Kidney epithelial cell (primary cell): ENCODE measurements around the gene THOC5. TPM values are rescaled to one million over a fixed set of nuclear protein-coding genes. Genes with fewer than 3 reads are reported as not detected.

Experiments
- DNase-seq: peaks from one replicate; pipeline ENCODE4 v3.0.0-alpha.2; 2010; ENCODE audit warnings: low read depth
- H3K27me3 ChIP-seq: 2 replicates; pipeline ENCODE4 v1.6.0; 2011; ENCODE audit warnings: low read length; ENCODE audit not compliant: control insufficient read depth, insufficient read depth
- H3K36me3 ChIP-seq: 2 replicates; pipeline ENCODE4 v1.5.1; 2011; ENCODE audit warnings: low read length; ENCODE audit not compliant: control insufficient read depth, insufficient read depth
- H3K4me3 ChIP-seq: 2 replicates; pipeline ENCODE4 v1.5.1; 2011; ENCODE audit warnings: low read depth, mild to moderate bottlenecking, control low read depth, low read length
- total RNA-seq: library from RNA; depleted of rRNA; stranded (reverse); fragments of >200 nt; gene quantifications from 2 replicates; pipeline ENCODE4 v1.2.3, GENCODE V29; 2015
- TF ChIP-seq, protein P1 (sequence below): IDR thresholded peaks from 2 replicates; pipeline ENCODE4 v1.5.1; 2011; ENCODE audit warnings: mild to moderate bottlenecking, moderate library complexity, low read length, control low read depth, inconsistent platforms; ENCODE audit not compliant: insufficient read depth, poor library complexity, severe bottlenecking

THOC5 gene
- total RNA-seq, 1 donor from 2014 or later = 51.6 TPM

DNA sequence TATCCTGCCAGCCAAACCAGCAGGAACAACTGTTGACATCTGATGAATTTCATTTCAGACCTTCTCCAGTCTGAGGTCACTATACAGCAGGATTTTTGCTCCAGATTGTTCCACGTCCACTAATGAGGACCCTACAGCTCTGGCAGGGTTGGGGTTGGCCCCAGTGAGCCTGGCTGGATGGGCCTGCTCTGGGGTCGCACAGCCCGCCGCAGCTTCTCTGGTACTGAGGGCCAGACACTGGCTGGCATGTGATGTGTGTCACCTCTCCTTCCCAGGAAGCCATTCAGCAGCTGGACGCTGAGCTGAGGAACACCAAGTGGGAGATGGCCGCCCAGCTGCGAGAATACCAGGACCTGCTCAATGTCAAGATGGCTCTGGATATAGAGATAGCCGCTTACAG lies 68.1 kb downstream of the THOC5 start:
- no peak overlapping the region for H3K4me3 ChIP-seq
- H3K36me3 ChIP-seq = no peaks in the 10 kb centered on the region
- TF ChIP-seq, protein P1, sequence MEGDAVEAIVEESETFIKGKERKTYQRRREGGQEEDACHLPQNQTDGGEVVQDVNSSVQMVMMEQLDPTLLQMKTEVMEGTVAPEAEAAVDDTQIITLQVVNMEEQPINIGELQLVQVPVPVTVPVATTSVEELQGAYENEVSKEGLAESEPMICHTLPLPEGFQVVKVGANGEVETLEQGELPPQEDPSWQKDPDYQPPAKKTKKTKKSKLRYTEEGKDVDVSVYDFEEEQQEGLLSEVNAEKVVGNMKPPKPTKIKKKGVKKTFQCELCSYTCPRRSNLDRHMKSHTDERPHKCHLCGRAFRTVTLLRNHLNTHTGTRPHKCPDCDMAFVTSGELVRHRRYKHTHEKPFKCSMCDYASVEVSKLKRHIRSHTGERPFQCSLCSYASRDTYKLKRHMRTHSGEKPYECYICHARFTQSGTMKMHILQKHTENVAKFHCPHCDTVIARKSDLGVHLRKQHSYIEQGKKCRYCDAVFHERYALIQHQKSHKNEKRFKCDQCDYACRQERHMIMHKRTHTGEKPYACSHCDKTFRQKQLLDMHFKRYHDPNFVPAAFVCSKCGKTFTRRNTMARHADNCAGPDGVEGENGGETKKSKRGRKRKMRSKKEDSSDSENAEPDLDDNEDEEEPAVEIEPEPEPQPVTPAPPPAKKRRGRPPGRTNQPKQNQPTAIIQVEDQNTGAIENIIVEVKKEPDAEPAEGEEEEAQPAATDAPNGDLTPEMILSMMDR = no peak
- no peak for DNase-seq
- peaks cover 23% of the 10 kb centered on the region for H3K27me3 ChIP-seq

DNA sequence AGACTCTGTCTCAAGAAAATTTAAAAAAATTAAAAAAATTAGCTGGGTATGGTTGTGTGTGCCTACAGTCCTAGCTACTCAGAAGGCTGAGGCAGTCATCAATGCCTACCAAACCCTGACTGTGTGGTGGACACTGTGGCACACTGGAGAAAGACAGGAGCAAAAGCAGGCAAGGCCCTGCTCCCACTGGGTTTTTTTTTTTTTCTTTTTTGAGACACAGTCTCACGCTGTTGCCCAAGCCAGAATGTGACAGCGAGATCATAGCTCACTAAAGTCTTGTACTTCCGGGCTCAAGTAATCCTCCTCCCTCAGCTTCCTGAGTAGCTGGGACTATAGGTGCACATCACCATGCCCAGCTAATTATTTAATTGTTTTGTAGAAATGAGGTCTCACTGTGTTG lies 68.9 kb downstream of the THOC5 start:
- TF ChIP-seq, protein P1 = no peak
- no peak for DNase-seq
- H3K36me3 ChIP-seq = no peaks in the 10 kb centered on the region
- no peak overlapping the region for H3K4me3 ChIP-seq
- peaks cover 31% of the 10 kb centered on the region for H3K27me3 ChIP-seq

DNA sequence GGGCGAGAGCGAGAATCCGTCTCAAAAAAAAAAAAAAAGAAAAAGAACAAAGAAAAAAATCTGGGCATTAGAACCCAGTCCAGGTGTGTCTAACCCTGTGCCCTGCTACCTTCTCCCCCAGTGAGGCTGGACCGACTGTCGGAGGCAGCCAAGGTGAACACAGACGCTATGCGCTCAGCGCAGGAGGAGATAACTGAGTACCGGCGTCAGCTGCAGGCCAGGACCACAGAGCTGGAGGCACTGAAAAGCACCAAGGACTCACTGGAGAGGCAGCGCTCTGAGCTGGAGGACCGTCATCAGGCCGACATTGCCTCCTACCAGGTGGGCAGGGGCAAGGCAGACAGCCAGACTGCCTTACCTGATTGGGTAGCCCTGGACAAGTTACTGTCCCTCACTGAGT lies 70.3 kb downstream of the THOC5 start:
- no peak for DNase-seq
- TF ChIP-seq, protein P1 = no peak
- peaks cover 45% of the 10 kb centered on the region for H3K27me3 ChIP-seq
- H3K4me3 ChIP-seq = no peak overlapping the region
- no peaks in the 10 kb centered on the region for H3K36me3 ChIP-seq

DNA sequence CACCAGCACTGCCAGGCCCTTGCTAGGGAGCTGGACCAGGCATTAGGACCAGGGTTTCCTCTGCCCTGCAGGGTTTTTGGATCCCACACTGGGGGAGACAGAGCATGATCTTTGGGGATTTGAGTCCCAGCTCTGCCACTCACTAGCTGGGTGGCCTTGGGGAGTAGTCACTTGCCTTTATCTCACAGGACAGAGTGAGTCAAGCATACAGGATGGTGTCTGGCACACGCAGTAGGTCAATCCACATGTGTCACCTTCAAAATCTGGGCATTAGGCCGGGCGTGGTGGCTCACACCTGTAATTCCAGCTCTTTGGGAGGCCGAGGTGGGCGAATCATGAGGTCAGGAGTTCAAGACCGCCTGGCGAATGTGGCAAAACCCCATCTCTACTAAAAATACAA lies 70.8 kb downstream of the THOC5 start:
- no peak overlapping the region for H3K4me3 ChIP-seq
- TF ChIP-seq, protein P1 = no peak
- H3K27me3 ChIP-seq = peaks cover 50% of the 10 kb centered on the region
- H3K36me3 ChIP-seq = no peaks in the 10 kb centered on the region
- no peak for DNase-seq

DNA sequence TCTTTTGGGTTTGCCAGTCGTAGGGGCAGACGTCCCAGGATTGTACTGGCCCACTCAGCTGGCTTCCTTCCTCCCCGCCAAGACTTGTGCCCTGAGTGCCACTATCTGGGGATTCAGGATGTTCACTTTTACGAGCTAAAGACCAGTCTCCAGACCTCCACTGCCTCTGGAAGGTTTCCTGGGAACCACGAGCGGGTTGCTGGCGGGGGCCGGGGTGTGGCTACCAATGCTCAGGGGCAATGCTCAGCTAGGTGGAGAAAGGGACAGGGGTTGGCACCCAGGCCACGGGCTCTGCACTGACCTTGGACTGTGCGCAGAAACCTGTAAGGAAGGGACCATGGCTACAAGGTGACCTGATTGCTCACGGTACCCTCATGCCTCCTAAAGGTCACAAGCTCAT lies 71.3 kb downstream of the THOC5 start:
- Histone ChIP-seq H3K36me3 (no peaks in the 10 kb centered on the region), H3K4me3 (no peak overlapping the region), H3K27me3 (peaks cover 54% of the 10 kb centered on the region)
- TF ChIP-seq, protein P1 = no peak
- DNase-seq = no peak

DNA sequence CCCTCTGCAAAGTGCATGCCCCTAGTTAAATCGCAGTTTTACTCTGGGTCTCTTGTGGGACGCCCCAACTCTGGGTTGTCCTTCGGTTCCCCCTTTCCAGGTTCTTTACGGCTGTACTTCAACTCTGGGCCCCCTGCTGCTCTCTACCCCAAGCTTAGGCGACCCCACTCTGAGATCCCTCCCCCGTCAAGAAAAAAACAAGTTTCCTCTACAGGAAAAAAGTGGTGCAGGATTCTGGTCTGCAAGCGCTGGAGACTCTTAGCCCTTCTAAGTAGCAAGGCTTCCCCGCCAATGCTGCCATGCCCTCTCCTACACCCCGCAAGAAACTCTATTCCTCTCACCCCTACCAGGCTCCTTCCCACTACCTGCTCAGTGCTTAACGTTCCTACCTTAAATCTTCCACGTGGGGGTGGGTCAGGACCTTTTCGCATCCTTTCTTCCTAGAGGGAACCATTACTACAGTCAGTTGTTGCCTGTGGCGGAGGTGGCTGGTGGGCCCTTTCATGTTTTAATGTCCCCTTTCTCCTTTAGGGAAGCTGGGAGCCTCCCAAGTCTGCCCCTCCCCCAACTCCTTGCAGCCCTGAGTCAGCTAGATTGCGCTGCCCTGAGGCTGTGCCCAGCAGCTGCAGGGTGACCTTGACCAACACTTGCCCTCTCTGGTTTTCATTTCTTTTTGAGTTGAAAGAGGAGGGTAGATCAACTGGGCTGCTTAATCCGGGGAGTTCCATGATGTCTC lies 72.1 kb downstream of the THOC5 start:
- Histone ChIP-seq H3K36me3 (no peaks in the 10 kb centered on the region), H3K27me3 (peaks cover 61% of the 10 kb centered on the region), H3K4me3 (peak overlapping the region; percentile 6)
- no peak for DNase-seq
- TF ChIP-seq, protein P1 = no peak
